ENCODE data around the gene BMP10.

DNA sequence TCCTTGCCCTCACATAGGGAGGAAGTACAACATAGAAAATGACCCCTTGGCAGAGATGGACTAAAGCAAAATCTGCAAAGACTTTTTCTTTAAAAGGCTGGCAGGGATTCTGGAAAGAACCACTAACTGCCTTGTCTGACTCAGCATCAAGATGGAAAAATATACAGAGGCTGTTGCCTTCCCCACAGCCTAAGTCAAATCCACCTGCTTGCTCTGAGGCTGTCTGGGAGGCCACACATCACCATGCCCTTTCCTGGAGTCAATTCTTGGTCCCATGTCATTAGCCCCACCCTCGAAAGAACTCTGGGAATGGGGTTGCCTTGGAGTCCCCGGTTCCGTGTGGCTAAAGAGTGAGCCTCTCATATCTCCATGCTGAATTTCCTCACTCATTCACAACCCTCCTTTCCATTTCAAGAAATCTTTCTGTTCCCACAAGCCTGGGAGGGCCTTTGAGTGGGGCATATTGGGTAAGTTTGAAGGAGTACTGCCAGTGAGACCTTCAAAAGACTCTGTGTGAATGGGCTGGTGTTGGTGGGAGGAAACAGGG is 39.4 kb downstream of the BMP10 start:
- TF ChIP-seq, protein P1, sequence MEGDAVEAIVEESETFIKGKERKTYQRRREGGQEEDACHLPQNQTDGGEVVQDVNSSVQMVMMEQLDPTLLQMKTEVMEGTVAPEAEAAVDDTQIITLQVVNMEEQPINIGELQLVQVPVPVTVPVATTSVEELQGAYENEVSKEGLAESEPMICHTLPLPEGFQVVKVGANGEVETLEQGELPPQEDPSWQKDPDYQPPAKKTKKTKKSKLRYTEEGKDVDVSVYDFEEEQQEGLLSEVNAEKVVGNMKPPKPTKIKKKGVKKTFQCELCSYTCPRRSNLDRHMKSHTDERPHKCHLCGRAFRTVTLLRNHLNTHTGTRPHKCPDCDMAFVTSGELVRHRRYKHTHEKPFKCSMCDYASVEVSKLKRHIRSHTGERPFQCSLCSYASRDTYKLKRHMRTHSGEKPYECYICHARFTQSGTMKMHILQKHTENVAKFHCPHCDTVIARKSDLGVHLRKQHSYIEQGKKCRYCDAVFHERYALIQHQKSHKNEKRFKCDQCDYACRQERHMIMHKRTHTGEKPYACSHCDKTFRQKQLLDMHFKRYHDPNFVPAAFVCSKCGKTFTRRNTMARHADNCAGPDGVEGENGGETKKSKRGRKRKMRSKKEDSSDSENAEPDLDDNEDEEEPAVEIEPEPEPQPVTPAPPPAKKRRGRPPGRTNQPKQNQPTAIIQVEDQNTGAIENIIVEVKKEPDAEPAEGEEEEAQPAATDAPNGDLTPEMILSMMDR (conservative IDR thresholded peaks at IDR 0.05; ENCODE audit: low read length), result no peak
- no peak for TF ChIP-seq EZH2phosphoT487 (IDR thresholded peaks at IDR 0.05; ENCODE audit: borderline replicate concordance)
